ENCODE data around the gene MOV10.

GRCh38 chr1:112693821-112694220, 19.4 kb downstream of the MOV10 start:
- TF ChIP-seq CTCF (IDR thresholded peaks at IDR 0.05) (no peak), ZFX (IDR thresholded peaks at IDR 0.05; ENCODE audit: borderline replicate concordance) (no peak)

All from 22Rv1 (cell line).